OCI-LY7 (cell line): ENCODE results near the gene TPT1. TPM values are rescaled to one million over a fixed set of nuclear protein-coding genes. Genes with fewer than 3 reads are reported as not detected.

ENCODE experiments used
- BruUV-seq: library from RNA; stranded (reverse); fragments of 400-500 nt; replicated peaks from 2 replicates; lab custom pipeline; 2021; lab: Mats Ljungman, UMichigan
- CTCF ChIA-PET: fragments of 300-600 bp; sonication (Branson Sonifier 250); formaldehyde crosslinking; loops from one replicate; lab custom pipeline; 2022; ENCODE audit warnings: antibody characterized with exemption; ENCODE audit not compliant: unreplicated experiment; lab: Charles Lee
- POLR2A ChIA-PET: fragments of 300-600 bp; sonication (Branson Sonifier 250); formaldehyde crosslinking; loops from one replicate; lab custom pipeline; 2022; ENCODE audit warnings: antibody characterized with exemption; lab: Charles Lee
- DNase-seq: peaks from one replicate; pipeline ENCODE4 v3.0.0-alpha.2; 2015; ENCODE audit warnings: low spot score
- H2AFZ ChIP-seq: fragments of 200-600 bp; sonication (generic), shearing (Covaris generic); 2 replicates; pipeline ENCODE4 v1.6.1; 2014; ENCODE audit warnings: mild to moderate bottlenecking, antibody characterized with exemption, low read length, moderate library complexity
- H3K27ac ChIP-seq: fragments of 200-600 bp; sonication (generic); 2 replicates; pipeline ENCODE4 v1.5.1; 2014; ENCODE audit warnings: mixed run types, low read depth, mild to moderate bottlenecking, moderate library complexity, low read length, inconsistent platforms; ENCODE audit not compliant: poor library complexity, severe bottlenecking
- H3K36me3 ChIP-seq: fragments of 200-600 bp; sonication (generic); 2 replicates; pipeline ENCODE4 v1.6.1; 2014; ENCODE audit warnings: mild to moderate bottlenecking, antibody characterized with exemption, low read length, moderate library complexity, mixed read lengths; ENCODE audit not compliant: insufficient read depth
- H3K4me1 ChIP-seq: fragments of 200-600 bp; sonication (generic); 2 replicates; pipeline ENCODE4 v1.5.1; 2014; ENCODE audit warnings: mild to moderate bottlenecking, low read length; ENCODE audit not compliant: insufficient read depth, poor library complexity, severe bottlenecking
- H3K4me2 ChIP-seq: fragments of 200-600 bp; sonication (generic); 2 replicates; pipeline ENCODE4 v1.6.1; 2014; ENCODE audit warnings: mild to moderate bottlenecking, low read length
- H3K4me3 ChIP-seq: fragments of 200-600 bp; sonication (generic); 2 replicates; pipeline ENCODE4 v1.5.1; 2014; ENCODE audit warnings: mild to moderate bottlenecking, low read depth, low read length; ENCODE audit not compliant: poor library complexity, severe bottlenecking
- H3K79me2 ChIP-seq: fragments of 200-600 bp; sonication (generic); 2 replicates; pipeline ENCODE4 v1.6.1; 2016; ENCODE audit warnings: low read depth, mild to moderate bottlenecking, low read length, moderate library complexity, mixed read lengths; ENCODE audit not compliant: insufficient read depth
- H3K9me2 ChIP-seq: fragments of 200-600 bp; sonication (generic); 2 replicates; pipeline ENCODE4 v1.6.1; 2016; ENCODE audit warnings: mild to moderate bottlenecking, low read length, mixed read lengths; ENCODE audit not compliant: insufficient read depth
- H3K9me3 ChIP-seq: fragments of 200-600 bp; sonication (generic); 2 replicates; pipeline ENCODE4 v1.6.1; 2014; ENCODE audit warnings: mild to moderate bottlenecking, mixed run types, low read length, mixed read lengths
- H4K20me1 ChIP-seq: fragments of 200-600 bp; sonication (generic); 2 replicates; pipeline ENCODE4 v1.6.1; 2014; ENCODE audit warnings: mild to moderate bottlenecking, antibody characterized with exemption, low read length, moderate library complexity, mixed read lengths; ENCODE audit not compliant: insufficient read depth
- EZH2phosphoT487 ChIP-seq: fragments of 200-600 bp; sonication (generic); IDR thresholded peaks from 2 replicates; pipeline ENCODE4 v1.6.1; 2018; ENCODE audit warnings: low read depth, borderline replicate concordance, mild to moderate bottlenecking, mixed run types, antibody characterized with exemption, low read length, moderate library complexity, mixed read lengths
- intact Hi-C: fragments of 100-400 bp; cut with micrococcal nuclease; formaldehyde crosslinking; loops from one replicate; pipeline ENCODE4 v1.10.0; 2022; ENCODE audit not compliant: unreplicated experiment
- total RNA-seq, 2 experiments: library from RNA; depleted of rRNA in 1 of 2; stranded (reverse); fragments of >200 nt in 1 of 2; shearing (Covaris generic) in 1 of 2; gene quantifications; 2 replicates each; pipeline ENCODE4 v1.2.3, GENCODE V29; 2014 to 2022
- TF ChIP-seq, protein P1 (sequence below): fragments of 200-600 bp; sonication (generic); conservative IDR thresholded peaks from 2 replicates; pipeline ENCODE4 v1.5.1; 2014; ENCODE audit warnings: mild to moderate bottlenecking, antibody characterized with exemption, low read length, moderate library complexity, mixed read lengths

The TPT1 gene
- total RNA-seq, 2 experiments from 2014 or later = 1,996 to 2,337 TPM

DNA sequence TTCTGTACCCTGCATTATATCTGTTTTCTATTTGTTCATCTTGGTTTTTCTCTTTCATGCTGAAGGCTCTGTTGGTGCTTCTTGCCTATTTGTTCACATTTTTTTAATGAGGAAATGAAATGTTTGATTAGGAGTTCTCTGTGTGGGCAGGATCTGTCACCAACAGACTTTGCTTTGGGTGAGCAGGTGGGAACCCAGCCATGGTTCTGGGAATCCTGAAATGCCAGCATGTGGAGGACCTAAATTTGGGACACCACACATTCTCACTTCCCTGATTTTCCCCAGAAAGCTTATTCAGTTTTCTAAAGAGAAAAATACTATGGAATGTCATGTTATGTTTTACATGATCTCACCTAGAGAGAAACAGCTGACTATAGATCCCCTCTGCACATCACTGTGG, 34.0 kb downstream of the TPT1 start:
- BruUV-seq = no TSS peak
- no peaks in the 10 kb centered on the region for H3K9me3 ChIP-seq
- intact Hi-C loops = no loop called here
- H3K9me2 ChIP-seq = no peaks in the 10 kb centered on the region
- DNase-seq = no peak
- no peak overlapping the region for H2AFZ ChIP-seq
- peaks cover 10% of the 10 kb centered on the region for H3K4me1 ChIP-seq
- ChIA-PET POLR2A (interaction anchor here (0.8 to 1.5 kb wide), 3 partner anchors 14 to 269 kb away, joined by 3 read pairs; no protein-coding TSS in a partner anchor), CTCF (no interaction called here)
- no peaks in the 10 kb centered on the region for H3K79me2 ChIP-seq
- no peaks in the 10 kb centered on the region for H3K36me3 ChIP-seq
- no peak overlapping the region for H3K4me3 ChIP-seq
- no peak for TF ChIP-seq EZH2phosphoT487
- TF ChIP-seq, protein P1, sequence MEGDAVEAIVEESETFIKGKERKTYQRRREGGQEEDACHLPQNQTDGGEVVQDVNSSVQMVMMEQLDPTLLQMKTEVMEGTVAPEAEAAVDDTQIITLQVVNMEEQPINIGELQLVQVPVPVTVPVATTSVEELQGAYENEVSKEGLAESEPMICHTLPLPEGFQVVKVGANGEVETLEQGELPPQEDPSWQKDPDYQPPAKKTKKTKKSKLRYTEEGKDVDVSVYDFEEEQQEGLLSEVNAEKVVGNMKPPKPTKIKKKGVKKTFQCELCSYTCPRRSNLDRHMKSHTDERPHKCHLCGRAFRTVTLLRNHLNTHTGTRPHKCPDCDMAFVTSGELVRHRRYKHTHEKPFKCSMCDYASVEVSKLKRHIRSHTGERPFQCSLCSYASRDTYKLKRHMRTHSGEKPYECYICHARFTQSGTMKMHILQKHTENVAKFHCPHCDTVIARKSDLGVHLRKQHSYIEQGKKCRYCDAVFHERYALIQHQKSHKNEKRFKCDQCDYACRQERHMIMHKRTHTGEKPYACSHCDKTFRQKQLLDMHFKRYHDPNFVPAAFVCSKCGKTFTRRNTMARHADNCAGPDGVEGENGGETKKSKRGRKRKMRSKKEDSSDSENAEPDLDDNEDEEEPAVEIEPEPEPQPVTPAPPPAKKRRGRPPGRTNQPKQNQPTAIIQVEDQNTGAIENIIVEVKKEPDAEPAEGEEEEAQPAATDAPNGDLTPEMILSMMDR = no peak
- H3K27ac ChIP-seq = no peak overlapping the region
- no peak overlapping the region for H3K4me2 ChIP-seq
- H4K20me1 ChIP-seq = no peaks in the 10 kb centered on the region

DNA sequence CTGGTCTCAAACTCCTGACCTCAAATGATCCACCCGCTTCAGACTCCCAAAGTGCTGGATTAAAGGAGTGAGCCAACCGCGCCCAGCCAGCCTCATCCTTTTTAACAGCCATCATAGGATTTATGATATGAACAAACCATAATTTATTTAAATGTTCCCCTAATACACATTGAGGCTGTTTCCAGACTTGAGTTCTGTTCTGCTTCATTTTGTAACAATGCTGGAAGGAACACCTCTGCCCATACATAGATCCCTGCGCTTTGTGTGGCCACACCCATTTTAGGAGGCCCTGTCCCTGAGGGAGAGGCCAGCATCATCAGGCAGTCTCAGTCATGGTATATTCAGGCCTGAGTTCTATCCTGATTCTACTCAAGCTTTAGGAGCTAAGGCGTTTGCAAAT, 35.9 kb downstream of the TPT1 start:
- TF ChIP-seq, protein P1 = no peak
- TF ChIP-seq EZH2phosphoT487 = no peak
- no peak overlapping the region for H3K4me3 ChIP-seq
- POLR2A ChIA-PET = interaction anchor here (0.6 to 1.2 kb wide), 3 partner anchors 12 to 453 kb away, joined by 3 read pairs; no protein-coding TSS in a partner anchor
- no peak for DNase-seq
- H3K9me3 ChIP-seq = no peaks in the 10 kb centered on the region
- H2AFZ ChIP-seq = no peak overlapping the region
- intact Hi-C loops = no loop called here
- no TSS peak for BruUV-seq
- H3K4me1 ChIP-seq = peaks cover 4% of the 10 kb centered on the region
- no peak overlapping the region for H3K27ac ChIP-seq
- CTCF ChIA-PET = no interaction called here
- no peaks in the 10 kb centered on the region for H3K9me2 ChIP-seq
- H3K4me2 ChIP-seq = no peak overlapping the region
- no peaks in the 10 kb centered on the region for H3K36me3 ChIP-seq
- H4K20me1 ChIP-seq = no peaks in the 10 kb centered on the region
- no peaks in the 10 kb centered on the region for H3K79me2 ChIP-seq

DNA sequence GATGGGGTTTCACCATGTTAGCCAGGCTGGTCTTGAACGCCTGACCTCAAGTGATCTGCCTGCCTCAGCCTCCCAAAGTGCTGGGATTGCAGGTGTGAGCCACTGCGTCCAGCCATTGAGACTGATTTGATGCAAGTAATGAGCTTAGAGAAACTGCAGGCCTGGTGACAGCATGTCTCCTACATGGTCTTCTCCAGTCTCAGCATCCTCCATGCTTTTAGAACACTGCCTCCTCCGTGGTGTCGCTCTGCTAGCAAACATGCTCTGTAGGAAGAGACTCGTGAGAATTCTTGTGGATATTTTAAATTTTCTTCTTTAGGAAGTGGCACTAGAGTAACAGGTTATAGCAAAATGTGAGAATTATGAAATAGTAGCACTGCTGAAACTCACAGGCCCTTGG, 37.1 kb downstream of the TPT1 start:
- no peaks in the 10 kb centered on the region for H3K36me3 ChIP-seq
- no peak overlapping the region for H3K4me2 ChIP-seq
- intact Hi-C loops = no loop called here
- POLR2A ChIA-PET = interaction anchor here (1.0 to 1.2 kb wide), 4 partner anchors 11 to 282 kb away, joined by 3 read pairs; no protein-coding TSS in a partner anchor
- H3K4me3 ChIP-seq = no peak overlapping the region
- no peak for DNase-seq
- no peaks in the 10 kb centered on the region for H4K20me1 ChIP-seq
- H2AFZ ChIP-seq = no peak overlapping the region
- no peaks in the 10 kb centered on the region for H3K79me2 ChIP-seq
- H3K27ac ChIP-seq = no peak overlapping the region
- no peaks in the 10 kb centered on the region for H3K9me3 ChIP-seq
- no peak for TF ChIP-seq EZH2phosphoT487
- TF ChIP-seq, protein P1 = no peak
- no peaks in the 10 kb centered on the region for H3K4me1 ChIP-seq
- no TSS peak for BruUV-seq
- no peaks in the 10 kb centered on the region for H3K9me2 ChIP-seq
- CTCF ChIA-PET = no interaction called here
